HCT116 (cell line): ENCODE results near the gene PABPC1L2B. TPM values are rescaled to one million over a fixed set of nuclear protein-coding genes. Genes with fewer than 3 reads are reported as not detected.
"Not testable (repeated sequence)": the region's sequence is repeated elsewhere in the genome, so short reads cannot be mapped to it uniquely, and the experiment has no call there.

Experiments used
- ATAC-seq: fragments of 200-7000 bp; cut with Tn5 transposase; 2 replicates; pipeline ENCODE4 v1.9.1; 2020; ENCODE audit warnings: mild to moderate bottlenecking, moderate library complexity
- BruUV-seq: library from RNA; stranded (reverse); fragments of 400-500 nt; replicated peaks from 2 replicates; lab custom pipeline; 2021; lab: Mats Ljungman, UMichigan
- CTCF ChIA-PET: fragments of 300-600 bp; sonication (Branson Sonifier 250); formaldehyde crosslinking; loops from one replicate; lab custom pipeline; 2021; ENCODE audit warnings: antibody characterized with exemption; lab: Charles Lee
- POLR2A ChIA-PET: fragments of 300-600, 350-600 bp; sonication (Branson Sonifier 250); formaldehyde crosslinking; loops from one replicate; lab custom pipeline; 2021; ENCODE audit warnings: antibody characterized with exemption; lab: Charles Lee
- RAD21 ChIA-PET, 2 experiments: fragments of 300-600 bp; sonication (Branson Sonifier 250); formaldehyde crosslinking; loops; one replicate each; lab custom pipeline; 2023; ENCODE audit warnings: low total read pairs in 2 of 2; ENCODE audit not compliant: uncharacterized antibody in 2 of 2, unreplicated experiment in 2 of 2, low non-redundant PET in 1 of 2; lab: Charles Lee
- DNase-seq: peaks from one replicate; pipeline ENCODE4 v3.0.0-alpha.2; 2010; ENCODE audit warnings: low read depth, low spot score
- H2AFZ ChIP-seq: fragments of 200-600 bp; shearing (Covaris generic), sonication (generic); 2 replicates; pipeline ENCODE4 v1.6.1; 2017; ENCODE audit warnings: low read depth, mixed run types, mixed read lengths, antibody characterized with exemption, low read length; ENCODE audit not compliant: poor library complexity, severe bottlenecking
- H3K27ac ChIP-seq: 2 replicates; pipeline ENCODE4 v1.5.1; 2012; ENCODE audit warnings: low read depth, low read length
- H3K27me3 ChIP-seq: fragments of 200-600 bp; sonication (generic); 2 replicates; pipeline ENCODE4 v1.6.1; 2016; ENCODE audit warnings: mixed run types, low read length, mixed read lengths; ENCODE audit not compliant: insufficient read depth
- H3K36me3 ChIP-seq, 2 experiments: fragments of 200-500 bp in 1 of 2; fragments of 200-600 bp in 1 of 2; sonication (Bioruptor generic) in 1 of 2; sonication (generic) in 1 of 2; 2 replicates each; pipeline versions ENCODE4 v1.5.1 to v1.6.1; 2014 to 2016; ENCODE audit warnings: low read length in 2 of 2, inconsistent platforms in 1 of 2, mixed read lengths in 1 of 2, mixed run types in 1 of 2; ENCODE audit not compliant: insufficient read depth in 2 of 2, control insufficient read depth in 1 of 2
- H3K4me1 ChIP-seq, 2 experiments: fragments of 200-600 bp in 1 of 2; sonication (generic) in 1 of 2; 2 replicates each; pipeline versions ENCODE4 v1.5.1 to v1.6.1; 2012 to 2017; ENCODE audit warnings: low read length in 2 of 2, inconsistent platforms in 1 of 2, mild to moderate bottlenecking in 1 of 2, mixed read lengths in 1 of 2, mixed run types in 1 of 2, moderate library complexity in 1 of 2; ENCODE audit not compliant: insufficient read depth in 2 of 2, control insufficient read depth in 1 of 2
- H3K4me2 ChIP-seq: fragments of 200-600 bp; sonication (generic); 2 replicates; pipeline ENCODE4 v1.6.1; 2017; ENCODE audit warnings: mixed run types, low read length, mixed read lengths
- H3K4me3 ChIP-seq, 2 experiments: fragments of 200-600 bp in 1 of 2; sonication (generic) in 1 of 2; replicated peaks in 1 of 2; 2 replicates each; pipeline ENCODE4 v1.5.1; 2011 to 2016; ENCODE audit warnings: low read length in 2 of 2, control low read depth in 1 of 2, low read depth in 1 of 2, mild to moderate bottlenecking in 1 of 2, mixed read lengths in 1 of 2, mixed run types in 1 of 2
- H3K79me2 ChIP-seq: fragments of 200-600 bp; sonication (generic); 2 replicates; pipeline ENCODE4 v1.6.1; 2017; ENCODE audit warnings: mild to moderate bottlenecking, mixed run types, low read length, moderate library complexity, mixed read lengths; ENCODE audit not compliant: insufficient read depth
- H3K9ac ChIP-seq: fragments of 200-600 bp; sonication (generic); 2 replicates; pipeline ENCODE4 v1.6.1; 2016; ENCODE audit warnings: low read length, mixed read lengths
- H3K9me2 ChIP-seq: fragments of 200-600 bp; sonication (generic), shearing (Covaris generic); 2 replicates; pipeline ENCODE4 v1.6.1; 2017; ENCODE audit warnings: mixed run types, mild to moderate bottlenecking, moderate library complexity; ENCODE audit not compliant: insufficient read depth
- H3K9me3 ChIP-seq, 2 experiments: fragments of 200-500 bp in 1 of 2; fragments of 200-600 bp in 1 of 2; sonication (Bioruptor generic) in 1 of 2; sonication (generic) in 1 of 2; 2 replicates each; pipeline ENCODE4 v1.6.1; 2014 to 2017; ENCODE audit warnings: low read length in 2 of 2, mixed read lengths in 2 of 2, inconsistent platforms in 1 of 2, low read depth in 1 of 2, mild to moderate bottlenecking in 1 of 2, mixed run types in 1 of 2, moderate library complexity in 1 of 2; ENCODE audit not compliant: control insufficient read depth in 1 of 2, insufficient read depth in 1 of 2
- H4K20me1 ChIP-seq: fragments of 200-600 bp; sonication (generic), shearing (Covaris generic); 2 replicates; pipeline ENCODE4 v1.6.1; 2017; ENCODE audit warnings: mixed run types, mild to moderate bottlenecking, moderate library complexity; ENCODE audit not compliant: insufficient read depth
- CBX3 ChIP-seq: IDR thresholded peaks from 2 replicates; pipeline ENCODE4 v1.6.1; 2012; ENCODE audit warnings: low read depth
- CEBPB ChIP-seq: IDR thresholded peaks from 2 replicates; pipeline ENCODE4 v1.6.1; 2012; ENCODE audit warnings: low read depth
- ELF1 ChIP-seq: IDR thresholded peaks from 2 replicates; pipeline ENCODE4 v1.6.1; 2012; ENCODE audit warnings: low read depth, borderline replicate concordance
- FOSL1 ChIP-seq: IDR thresholded peaks from 2 replicates; pipeline ENCODE4 v1.6.1; 2012; ENCODE audit warnings: low read depth
- JUND ChIP-seq: IDR thresholded peaks from 2 replicates; pipeline ENCODE4 v1.6.1; 2012
- POLR2A ChIP-seq: IDR thresholded peaks from 2 replicates; pipeline ENCODE4 v1.7.0; 2011; ENCODE audit warnings: borderline replicate concordance; ENCODE audit not compliant: insufficient read depth, insufficient read length; ENCODE audit errors: extremely low read depth
- RAD21 ChIP-seq: IDR thresholded peaks from 2 replicates; pipeline ENCODE4 v1.6.1; 2012; ENCODE audit warnings: low read depth, mild to moderate bottlenecking
- REST ChIP-seq: IDR thresholded peaks from 2 replicates; pipeline ENCODE4 v1.6.1; 2012; ENCODE audit warnings: low read depth
- SIN3A ChIP-seq: IDR thresholded peaks from 2 replicates; pipeline ENCODE4 v1.6.1; 2012; ENCODE audit warnings: low read depth
- SP1 ChIP-seq: IDR thresholded peaks from 2 replicates; pipeline ENCODE4 v1.6.1; 2012; ENCODE audit warnings: low read depth
- TCF7L2 ChIP-seq: IDR thresholded peaks from 2 replicates; pipeline ENCODE4 v1.7.0; 2011; ENCODE audit warnings: borderline replicate concordance, inconsistent platforms; ENCODE audit not compliant: insufficient read depth, insufficient read length; ENCODE audit errors: extremely low read depth
- YY1 ChIP-seq: IDR thresholded peaks from 2 replicates; pipeline ENCODE4 v1.6.1; 2011; ENCODE audit warnings: low read length, low read depth, moderate library complexity, mild to moderate bottlenecking; ENCODE audit not compliant: insufficient replicate concordance; ENCODE audit errors: extremely low read depth
- intact Hi-C: fragments of 100-400 bp; cut with micrococcal nuclease; formaldehyde crosslinking; loops from 2 replicates; pipeline ENCODE4 v1.10.0; 2022
- total RNA-seq: library from RNA; stranded (reverse); gene quantifications from one replicate; pipeline ENCODE4 v1.2.1, GENCODE V29; 2021; ENCODE audit not compliant: unreplicated experiment

Gene PABPC1L2B
- total RNA-seq, 1 experiment from 2014 or later: not detected

- TF ChIP-seq REST (no peak), SIN3A (no peak), ELF1 (no peak), POLR2A (no peak), SP1 (no peak), CBX3 (no peak), CEBPB (no peak), TCF7L2 (no peak), FOSL1 (no peak), JUND (no peak), YY1 (no peak), RAD21 (no peak)
- TF ChIP-seq, all 23 proteins: peak for 0
Measured at GRCh38 chrX:73021361-73022092, 18.8 kb downstream of the PABPC1L2B start (continued).

DNA sequence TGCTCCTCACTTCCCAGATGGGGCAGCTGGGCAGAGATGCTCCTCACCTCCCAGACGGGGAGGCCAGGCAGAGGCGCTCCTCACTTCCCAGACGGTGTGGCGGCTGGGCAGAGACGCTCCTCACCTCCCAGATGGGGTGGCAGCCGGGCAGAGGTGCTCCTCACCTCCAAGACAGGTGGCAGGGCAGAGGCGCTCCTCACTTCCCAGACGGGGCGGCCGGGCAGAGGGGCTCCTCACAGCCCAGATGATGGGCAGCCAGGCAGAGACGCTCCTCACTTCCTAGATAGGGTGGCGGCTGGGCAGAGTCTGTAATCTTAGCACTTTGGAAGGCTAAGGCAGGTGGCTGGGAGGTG lies 19.3 kb downstream of the PABPC1L2B start:
- H4K20me1 ChIP-seq, H3K4me3 ChIP-seq, H3K9me2 ChIP-seq, H3K27ac ChIP-seq, H3K79me2 ChIP-seq, H3K9ac ChIP-seq, H3K4me2 ChIP-seq, H3K9me3 ChIP-seq, H3K27me3 ChIP-seq, intact Hi-C loops, RAD21 ChIA-PET, DNase-seq, POLR2A ChIA-PET, H3K4me1 ChIP-seq, ATAC-seq, CTCF ChIA-PET, BruUV-seq, H2AFZ ChIP-seq, H3K36me3 ChIP-seq: not testable (repeated sequence)
